Subcutaneous adipose tissue (tissue), 4 donors: Measurements from ENCODE around the gene SND1. TPM values are rescaled to one million over a fixed set of nuclear protein-coding genes. Genes with fewer than 3 reads are reported as not detected.

Experiments
- total RNA-seq, 4 donors: library from RNA; depleted of rRNA; stranded (reverse); fragments of >200 nt; gene quantifications; one replicate each; pipeline ENCODE4 v1.1.0, GENCODE V29; 2016
- TF ChIP-seq, protein P1 (sequence below): fragments of 450-650 bp; IDR thresholded peaks from one replicate; pipeline ENCODE4 v1.5.1; 2016; ENCODE audit warnings: low read depth, mild to moderate bottlenecking, control low read depth, antibody characterized with exemption, moderate library complexity

Gene SND1
- total RNA-seq, 4 donors from 2014 or later = 73.9 to 98.3 (median 88.9) TPM

DNA sequence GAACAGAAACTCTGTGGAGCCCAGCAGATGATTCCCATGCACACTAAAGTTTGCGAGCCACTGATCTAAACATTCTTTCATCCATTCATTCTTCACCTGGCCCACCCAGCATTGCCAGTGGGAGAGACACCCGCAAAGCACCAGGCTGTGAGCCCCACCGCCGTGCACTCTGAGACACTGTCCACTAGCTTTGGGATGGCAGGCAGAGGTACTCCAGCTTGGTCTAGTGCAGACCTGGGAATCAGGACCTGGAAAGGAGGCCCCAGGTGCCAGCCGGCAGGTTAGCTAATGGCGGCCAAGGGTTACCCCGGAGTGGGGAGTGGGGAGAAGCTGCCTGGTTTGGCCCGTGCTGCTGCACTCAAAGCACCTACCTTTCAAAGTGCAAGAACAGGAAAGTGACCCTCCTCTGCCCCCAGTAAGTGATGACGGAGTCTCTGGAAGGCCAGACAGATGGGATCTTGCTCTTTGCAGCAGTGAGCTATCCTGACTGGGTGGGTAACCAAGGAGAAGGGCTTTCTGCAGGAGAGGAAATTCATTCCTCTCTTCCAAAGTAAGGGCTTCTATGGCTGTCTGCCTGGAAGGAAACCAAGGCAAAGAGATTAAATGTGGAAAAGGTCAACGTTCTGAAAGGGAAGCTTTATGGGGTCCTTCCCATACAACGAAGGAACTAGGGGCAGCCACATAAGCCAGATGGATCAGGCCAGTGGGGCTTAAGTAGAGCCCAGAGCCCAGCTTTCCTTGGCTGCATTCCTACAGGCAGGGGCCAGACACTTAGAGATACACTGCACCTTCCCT, 453.4 kb downstream of the SND1 start:
- TF ChIP-seq, protein P1, sequence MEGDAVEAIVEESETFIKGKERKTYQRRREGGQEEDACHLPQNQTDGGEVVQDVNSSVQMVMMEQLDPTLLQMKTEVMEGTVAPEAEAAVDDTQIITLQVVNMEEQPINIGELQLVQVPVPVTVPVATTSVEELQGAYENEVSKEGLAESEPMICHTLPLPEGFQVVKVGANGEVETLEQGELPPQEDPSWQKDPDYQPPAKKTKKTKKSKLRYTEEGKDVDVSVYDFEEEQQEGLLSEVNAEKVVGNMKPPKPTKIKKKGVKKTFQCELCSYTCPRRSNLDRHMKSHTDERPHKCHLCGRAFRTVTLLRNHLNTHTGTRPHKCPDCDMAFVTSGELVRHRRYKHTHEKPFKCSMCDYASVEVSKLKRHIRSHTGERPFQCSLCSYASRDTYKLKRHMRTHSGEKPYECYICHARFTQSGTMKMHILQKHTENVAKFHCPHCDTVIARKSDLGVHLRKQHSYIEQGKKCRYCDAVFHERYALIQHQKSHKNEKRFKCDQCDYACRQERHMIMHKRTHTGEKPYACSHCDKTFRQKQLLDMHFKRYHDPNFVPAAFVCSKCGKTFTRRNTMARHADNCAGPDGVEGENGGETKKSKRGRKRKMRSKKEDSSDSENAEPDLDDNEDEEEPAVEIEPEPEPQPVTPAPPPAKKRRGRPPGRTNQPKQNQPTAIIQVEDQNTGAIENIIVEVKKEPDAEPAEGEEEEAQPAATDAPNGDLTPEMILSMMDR = no peak

DNA sequence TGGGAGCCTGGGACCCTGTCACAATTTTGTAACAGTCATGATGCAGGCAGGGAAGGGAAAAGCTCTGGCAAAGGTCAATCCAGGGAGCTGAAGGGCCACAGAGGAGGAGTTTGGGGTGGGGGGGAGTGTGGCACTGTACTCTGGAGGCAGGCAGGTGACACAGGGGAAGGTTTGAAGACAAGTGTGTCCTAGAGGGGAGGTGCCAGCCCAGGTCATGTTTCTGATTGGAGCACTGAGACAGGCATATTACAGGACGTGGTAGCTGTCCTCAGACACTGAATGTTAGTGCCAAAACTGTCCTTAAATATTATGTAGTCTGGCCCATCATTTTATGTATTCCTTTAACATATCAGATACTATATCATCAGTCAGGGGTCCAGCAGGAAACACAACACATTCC, 454.8 kb downstream of the SND1 start:
- TF ChIP-seq, protein P1 = no peak

DNA sequence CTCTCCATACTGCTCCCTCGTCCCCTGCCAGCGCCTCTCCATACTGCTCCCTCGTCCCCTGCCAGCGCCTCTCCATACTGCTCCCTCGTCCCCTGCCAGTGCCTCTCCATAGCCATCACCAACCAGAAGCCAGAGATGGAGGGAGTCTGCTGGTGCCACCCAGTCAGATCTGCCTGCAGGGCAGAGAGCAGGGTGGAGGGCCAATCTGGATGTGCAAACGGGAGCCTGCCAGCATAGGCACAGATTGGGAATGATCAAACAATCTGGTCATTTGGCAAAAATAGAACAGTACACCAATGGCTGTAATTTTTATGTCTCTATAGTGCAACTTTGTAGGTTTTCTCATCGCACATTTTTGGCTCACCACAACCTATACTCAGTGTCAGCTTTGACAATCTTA, 456.1 kb downstream of the SND1 start:
- TF ChIP-seq, protein P1 = no peak

DNA sequence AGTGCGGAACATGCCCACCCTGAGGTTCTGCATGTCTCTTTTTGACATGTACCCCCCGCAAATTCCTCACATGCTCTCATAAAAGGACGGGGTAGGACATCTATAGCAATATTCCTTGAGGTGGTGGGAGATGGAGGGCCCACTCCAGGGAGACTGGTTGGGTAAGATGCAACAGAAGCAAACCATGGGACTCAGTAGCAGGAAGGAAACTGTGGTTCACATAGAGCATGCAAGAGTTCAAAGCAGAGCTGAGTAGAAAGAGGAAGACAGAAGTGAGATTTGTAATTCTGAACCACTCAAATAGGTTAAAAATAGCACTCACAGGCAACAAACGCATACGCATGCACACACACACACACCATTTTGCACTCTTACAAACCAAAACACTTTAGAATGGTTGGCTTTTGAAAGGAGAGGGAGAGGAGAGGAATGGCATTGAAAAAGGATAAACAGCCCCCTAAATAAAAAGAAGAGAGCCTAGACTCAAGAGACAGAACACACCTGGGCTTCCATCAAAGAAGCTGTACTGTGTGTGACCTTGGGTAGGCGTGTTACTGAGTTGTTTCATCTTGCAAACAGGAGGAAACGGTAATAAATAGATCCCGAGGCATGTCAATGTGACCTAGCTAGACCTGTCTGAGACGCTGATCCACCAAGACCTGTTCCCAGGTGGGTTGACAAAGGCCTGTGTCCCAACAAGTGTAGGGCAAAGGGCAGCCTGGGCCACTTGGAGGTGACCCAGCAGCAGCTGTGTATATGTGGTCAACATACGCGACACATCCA, 456.8 kb downstream of the SND1 start:
- TF ChIP-seq, protein P1 = no peak

DNA sequence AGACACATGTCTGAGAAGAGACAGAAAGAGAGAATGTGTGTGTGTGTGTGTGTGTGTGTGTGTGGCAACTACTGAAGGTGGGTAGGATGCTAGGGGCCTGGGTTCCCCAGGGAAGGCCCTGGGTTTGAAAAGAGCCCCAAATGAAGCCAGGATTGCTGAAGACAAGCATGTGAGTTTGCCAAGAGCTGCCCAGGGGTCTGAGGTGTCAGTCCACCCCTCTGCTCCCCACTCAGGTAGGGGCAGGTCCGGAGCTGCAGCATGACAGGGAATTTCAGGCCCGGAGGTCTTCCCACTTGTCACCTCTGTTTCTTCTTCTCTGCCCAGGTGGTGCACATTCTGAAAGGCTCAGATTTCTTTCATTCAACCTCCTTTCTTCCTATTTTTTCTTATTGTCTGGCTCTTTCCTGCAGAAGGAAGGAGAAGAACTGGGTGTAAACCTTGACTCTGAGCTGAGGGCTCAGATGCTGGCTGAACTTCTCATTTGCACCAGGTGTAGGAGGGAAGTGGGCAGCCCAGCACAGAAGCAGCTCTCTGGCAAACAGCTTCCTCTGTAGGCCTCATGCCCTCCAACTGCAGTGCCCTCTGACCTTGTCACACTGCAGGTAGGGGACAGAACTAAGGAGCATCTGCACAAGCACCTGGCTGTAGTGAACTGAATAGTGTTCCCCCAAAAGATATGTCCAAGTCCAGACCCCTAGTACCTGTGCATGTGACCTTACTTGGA, 458.8 kb downstream of the SND1 start:
- TF ChIP-seq, protein P1 = no peak

DNA sequence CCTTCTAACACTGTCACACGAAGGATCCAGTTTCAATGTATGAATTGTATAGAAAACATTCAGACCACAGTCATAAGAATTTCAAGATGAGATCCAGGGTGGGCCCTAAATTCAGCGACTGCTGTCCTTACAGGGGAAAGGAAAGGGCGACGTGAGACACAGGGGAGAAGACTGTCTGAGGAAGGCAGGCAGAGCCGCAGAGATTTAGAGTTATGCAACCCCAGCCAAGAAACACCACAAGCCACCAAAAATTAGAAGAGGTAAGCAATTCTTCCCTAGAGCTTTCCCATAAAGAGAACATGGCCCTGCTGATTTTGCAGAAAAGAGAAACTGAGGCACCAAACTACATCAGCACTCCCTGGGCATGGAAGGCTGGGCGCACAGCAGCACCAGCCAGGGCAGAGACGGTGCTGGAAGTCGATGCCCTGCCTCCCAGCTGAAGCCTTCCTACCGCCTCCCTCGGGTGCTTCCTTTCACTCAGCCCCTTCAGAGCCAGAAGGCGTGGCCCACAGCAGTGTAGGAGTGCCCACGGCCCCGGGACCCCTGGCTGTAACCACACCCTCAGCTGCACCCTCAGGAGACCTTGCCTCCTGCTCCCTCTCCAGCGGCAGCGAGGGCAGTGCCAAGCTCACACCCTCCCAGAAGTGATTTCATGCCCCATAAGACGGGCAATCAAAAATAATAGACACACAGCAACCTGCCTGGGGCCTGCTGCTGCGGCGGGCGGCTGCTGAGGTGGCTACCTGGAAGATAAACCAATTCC, 460.2 kb downstream of the SND1 start:
- TF ChIP-seq, protein P1 = no peak
